Measurements from ENCODE around the gene MAN1A2.
A peak's percentile ranks its signal among the peaks of the same experiment; 100 is the strongest.

MAN1A2 gene

DNA sequence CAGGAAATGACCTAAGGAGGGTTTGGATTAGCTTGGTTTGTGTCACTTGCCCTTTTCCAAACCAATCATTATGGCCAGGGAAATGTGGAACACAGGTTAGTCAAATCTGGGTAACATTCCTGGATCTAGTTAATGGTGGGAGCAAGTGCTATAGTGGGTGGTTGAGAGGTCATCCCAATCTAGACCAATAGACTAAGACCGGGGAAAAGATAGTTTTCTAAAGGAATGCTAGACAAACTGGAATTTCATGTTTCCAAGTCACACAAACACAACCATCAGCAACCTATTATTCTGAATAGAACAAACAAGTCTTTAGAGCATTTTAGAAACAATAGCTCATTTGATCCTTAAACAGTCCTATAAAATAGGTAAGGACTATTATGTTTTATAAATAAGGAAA lies 4.3 kb upstream of the MAN1A2 start:
- no peak for DNase-seq

DNA sequence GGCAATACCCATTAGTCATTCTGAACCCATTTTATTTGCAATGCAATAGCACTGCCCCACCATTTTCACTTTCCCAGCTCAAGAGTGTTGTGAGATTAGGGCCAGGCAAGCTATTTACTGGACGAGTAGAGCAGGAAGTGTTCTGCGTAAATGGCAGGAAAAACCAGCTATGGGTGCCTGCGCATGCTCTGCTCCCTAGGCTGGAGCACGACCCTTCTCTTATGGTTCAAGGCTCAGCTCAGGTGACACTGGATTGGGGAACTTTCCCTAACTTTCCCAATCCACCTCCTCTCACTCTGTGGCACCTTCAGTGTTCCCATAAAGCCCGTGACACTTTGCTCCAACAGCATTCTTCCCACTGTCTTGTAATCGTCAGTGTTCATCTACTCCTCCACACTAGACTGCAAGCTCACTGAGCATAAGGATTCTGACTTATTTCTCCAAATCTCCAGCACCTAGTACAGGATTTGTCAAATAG lies 3.6 kb upstream of the MAN1A2 start:
- DNase-seq: no peak

DNA sequence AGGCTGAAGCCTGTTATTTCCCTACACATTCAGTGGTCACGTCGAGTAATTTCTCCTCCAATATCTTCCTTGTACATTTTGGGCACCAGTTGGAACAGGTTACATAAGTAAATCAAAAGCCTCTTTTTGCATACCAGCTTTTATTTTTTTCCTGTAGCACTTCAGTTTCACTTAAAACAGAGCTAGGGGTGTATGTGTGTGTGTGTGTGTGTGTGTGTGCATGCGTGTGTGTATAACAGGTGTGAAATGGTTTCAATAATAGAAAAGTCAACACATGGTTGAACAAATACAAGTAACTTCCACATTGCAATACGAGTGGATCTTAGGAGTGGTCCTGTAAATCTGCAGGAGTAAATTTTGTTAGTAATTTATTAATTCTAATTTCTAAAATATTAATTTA lies 3.0 kb upstream of the MAN1A2 start:
- DNase-seq: no peak

DNA sequence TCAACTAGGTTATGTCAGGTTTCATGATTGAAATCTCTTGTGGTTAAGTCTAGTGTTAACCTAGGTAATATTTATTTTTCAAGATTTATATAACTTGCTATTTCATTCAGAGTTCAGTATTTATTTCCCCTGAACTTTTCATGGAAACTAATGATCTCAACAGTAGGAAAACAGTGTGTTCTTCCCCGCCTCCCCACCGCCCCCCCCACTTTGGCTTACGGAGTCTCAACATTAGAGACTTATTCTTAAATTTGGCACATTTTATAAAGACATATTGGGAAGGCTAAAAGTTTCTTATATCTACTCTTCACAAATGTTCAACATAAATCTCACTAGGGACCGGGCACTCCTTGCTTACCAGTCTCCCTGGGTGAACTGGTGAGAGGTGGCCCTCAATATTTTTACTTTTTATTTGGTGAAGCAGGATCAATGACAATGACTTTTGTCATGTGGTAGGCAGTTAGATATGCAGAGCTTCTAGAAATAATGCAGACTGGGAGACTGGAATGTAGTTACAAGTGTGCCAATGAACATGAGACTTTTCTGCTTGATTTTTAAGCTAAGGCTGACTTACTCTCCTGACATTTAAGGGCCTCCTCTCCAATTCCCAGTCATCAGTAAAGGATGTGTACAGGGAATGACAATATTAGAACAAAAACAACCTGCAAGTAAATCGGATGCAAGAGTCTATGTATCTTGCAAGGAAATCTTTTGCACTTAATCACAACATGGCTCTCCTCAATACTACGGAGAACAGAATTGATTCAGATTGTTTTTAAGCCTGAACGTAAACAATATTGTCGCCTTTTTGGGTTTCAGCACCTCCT lies 1.7 kb upstream of the MAN1A2 start:
- DNase-seq: no peak

DNA sequence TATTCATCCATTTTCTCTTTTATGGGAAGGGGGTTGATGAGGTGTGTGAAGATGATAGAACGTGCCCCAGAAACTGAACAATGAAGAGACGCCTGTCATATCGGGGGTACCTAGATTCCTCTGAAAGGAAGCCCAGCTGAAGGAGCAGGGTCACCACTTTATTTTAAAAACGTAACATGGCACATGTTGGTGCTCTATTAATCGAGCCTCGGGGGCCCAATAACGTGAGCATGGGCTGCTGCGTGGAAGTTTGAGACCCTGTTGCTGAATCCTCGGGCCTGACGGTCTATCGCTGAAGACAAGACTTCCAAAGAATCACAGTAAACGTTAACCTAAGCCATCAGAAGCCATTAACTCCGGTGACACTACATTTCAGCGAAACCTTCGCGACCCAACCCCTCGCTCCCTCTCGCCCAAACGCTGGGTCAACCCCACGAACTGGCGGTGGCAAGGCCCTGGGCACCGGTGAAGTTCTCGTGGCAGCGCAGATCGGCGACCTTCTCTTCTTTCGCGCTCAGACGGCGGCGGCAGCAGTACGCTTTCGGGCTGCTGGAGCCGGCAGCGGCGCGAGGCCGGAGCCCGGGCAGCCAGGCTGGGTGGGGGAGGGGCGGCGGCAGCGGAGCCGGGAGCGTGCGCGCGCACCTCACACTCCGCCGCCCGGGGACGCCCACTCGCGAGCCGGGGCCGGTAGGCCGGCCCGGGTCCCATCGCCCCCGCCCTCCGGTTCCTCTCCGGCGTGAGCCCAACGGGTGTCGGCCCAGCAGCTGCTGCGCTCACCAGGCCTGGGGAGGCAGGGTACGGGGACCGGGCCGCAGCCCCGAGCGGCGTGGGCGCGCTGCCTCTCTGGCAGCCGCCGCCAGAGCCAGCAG lies 838 bp upstream of the MAN1A2 start:
- DNase-seq: peak; percentile 63

DNA sequence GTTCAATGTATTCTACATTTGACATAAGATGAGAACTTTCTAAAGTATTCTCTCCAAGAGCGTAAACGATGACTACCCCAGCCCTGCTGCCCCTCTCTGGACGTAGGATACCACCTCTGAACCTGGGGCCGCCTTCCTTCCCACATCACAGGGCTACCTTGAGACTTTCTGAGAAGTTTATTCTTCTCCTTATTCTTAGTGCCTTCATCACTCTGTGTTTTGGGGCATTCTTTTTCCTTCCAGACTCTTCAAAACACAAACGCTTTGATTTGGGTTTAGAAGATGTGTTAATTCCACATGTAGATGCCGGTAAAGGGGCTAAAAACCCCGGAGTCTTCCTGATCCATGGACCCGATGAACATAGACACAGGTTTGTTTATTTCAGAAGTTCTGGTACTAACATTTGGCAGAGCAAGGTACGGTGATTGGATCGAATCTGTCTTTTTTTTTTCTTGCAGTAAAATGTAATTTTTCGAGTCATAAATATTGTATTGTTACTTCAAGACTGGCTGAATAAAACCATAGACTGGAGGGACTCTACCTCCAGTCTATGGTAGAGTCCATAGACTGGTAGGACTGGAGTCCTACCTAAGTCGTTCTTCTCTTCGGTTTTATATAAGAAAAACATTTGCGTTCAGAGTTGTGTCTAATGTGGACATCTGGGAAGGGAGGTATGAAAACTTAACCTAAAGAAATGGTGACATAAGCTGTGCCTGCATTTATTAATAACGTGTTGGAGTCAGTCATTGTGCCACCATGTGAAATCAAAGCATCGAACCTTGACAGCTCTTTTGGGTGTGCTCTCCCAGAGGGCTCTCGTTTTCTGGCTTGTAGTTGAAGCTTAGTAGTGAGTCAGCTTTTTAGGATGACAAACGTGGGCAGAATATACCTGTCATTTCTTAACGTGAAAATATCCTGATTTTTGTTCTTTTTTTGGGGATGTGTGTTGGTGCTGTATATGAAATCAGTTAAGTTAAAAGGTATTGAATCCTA lies 1.2 kb downstream of the MAN1A2 start:
- no peak for DNase-seq

DNA sequence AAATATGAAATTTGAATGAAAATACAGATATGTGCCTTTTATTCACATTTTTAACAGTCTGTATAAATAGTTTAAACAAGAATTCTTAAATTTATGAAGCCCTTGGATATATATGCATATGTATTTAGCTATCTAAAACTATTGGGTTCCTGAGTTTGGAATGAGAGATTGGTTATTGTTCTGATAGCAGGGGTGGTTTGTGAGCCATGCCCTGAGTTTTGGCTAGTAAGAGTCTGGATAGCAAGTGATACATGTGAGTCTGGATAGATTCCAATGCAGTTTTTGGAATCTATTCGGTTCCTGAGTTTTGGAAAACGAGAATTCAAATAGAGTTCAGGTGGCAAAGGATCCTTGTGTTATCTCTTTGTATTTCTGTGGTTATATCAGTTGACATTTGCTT lies 2.8 kb downstream of the MAN1A2 start:
- no peak for DNase-seq

DNA sequence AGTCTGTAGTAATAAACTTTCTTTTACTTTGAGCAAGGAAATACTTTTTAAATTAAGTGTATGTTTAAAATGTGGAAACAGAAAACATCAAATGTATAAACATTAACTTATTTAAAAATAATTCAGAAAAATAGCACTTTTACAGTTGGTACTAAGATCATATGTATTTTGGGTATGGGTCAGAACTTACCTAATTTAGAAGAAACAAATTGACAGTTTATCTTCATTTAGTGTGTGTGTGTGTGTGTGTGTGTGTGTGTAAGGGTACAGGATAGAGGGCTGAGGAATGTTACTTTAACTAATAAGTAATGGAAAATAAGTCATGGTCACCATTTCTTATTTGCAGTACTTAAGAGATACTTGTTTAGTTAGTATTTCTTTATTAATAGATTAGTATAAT lies 3.3 kb downstream of the MAN1A2 start:
- DNase-seq: no peak

DNA sequence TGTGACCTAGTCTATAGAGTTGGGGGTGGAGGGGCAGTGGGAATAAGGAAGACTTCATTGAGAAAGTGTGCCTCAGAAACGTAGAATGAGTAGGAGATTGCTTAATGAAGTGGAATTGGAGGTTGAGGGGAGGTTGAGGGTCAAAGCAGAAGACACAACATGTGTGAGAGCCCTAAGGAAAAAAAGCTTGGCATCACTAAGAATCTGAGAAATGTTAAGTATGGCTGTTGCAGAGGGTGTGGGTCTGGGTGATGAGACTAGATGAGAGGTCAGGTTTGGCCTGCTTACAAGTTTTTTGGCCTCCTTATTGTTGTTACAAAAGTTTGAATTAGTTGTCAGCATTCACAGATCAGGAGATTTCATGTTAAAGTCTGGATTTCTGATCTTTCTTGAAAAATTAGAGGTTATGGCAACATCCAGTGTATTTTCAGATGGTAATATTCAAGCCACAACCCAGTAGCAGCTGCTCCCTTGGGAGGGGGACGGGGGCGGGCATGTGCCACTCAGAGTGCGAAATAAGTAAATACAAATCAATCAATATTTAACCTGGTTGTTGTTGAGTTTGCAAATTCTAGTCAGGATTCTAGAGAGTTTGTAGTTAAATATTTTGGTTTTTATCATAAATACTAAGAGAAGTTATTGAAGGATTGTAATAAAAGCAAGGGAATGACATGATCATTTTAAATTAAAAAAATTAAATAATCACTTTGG lies 4.3 kb downstream of the MAN1A2 start:
- DNase-seq: no peak

DNA sequence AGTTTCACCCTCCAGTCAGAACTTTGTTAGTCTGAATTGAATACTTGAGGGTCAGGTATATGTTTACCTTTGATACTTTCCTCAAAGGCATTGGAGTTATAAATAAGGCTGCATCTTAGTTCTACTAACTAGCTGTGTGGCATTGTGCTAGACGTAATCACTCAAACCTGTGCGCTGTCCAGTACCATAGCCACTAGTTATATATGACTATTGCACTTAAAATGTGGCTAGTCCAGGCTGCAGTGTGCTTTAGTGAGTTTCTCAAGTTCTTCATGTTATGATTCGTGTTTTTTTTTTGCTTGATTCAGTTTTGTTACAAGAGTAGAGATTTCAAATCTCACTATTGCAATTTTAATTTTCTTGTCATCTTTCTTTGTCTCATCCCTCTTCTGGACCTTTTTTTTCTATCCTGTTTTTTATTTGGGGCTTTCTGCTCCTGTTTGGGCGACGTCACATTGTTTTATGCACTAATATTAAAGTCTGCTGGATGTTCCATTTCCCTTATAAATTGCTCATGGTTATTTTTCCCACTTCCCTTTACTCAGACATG lies 5.7 kb downstream of the MAN1A2 start:
- DNase-seq: no peak

DNA sequence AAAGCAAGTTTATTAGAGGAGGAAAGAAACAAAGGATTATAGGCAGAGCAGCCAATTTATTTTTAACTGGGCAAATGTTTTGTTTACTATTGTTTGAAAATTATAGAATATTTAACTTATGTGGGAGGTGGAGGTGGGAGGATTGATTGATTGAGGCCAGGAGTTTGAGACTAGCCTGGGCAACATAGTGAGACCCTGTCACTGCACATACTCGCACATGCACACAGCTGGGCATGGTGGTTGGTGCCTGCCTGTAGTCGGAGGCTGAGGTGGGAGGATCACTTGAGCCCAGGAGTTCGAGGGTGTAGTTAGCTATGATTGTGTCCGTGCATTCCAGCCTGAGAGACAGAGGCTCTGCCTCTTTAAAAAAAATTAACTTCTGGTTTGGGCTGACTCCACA lies 6.7 kb downstream of the MAN1A2 start:
- DNase-seq: no peak

DNA sequence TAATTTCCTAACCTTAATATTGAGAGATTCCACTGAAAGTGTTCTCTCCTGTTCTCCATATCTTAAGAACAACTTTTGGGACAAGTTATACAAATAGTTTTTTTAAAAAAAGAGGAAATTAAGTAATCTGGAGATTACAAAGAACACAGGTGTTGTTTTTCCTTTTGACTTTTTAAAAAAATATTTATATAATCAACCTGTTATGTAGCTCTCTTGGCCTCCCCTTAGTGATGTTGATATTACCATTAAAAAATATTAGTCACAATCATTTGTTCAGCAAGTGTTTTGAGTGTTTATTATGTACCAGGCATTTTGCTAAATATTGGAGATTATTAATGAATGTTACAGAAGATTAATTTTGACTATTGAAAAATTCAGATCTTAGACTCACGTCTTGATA lies 8.1 kb downstream of the MAN1A2 start:
- no peak for DNase-seq

DNA sequence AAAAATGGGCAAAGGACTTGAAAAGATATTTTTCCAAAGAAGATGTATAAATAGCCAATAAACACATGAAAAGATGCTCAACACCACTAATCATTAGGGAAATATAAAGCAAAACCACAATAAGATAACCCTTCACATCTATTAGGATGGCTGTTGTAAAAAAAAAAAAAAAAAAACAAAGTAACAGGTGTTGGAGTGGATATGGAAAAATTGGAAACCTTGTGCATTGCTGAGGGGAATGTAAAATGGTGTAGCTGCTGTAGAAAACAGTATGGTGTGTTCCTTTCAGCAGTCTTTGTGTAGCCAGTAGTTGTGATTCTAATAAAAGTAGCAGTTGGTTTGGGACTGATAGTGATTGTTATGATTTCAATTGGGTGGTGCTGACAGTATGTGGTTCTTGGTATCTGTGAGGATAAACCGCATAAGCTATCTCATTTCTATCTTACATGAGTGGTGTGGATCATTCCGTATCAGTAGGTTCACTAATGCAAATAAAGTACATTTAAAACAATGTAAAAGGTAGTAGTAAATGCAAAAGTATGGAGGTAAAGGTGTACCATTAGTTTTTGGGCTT lies 19.9 kb downstream of the MAN1A2 start:
- DNase-seq: no peak

DNA sequence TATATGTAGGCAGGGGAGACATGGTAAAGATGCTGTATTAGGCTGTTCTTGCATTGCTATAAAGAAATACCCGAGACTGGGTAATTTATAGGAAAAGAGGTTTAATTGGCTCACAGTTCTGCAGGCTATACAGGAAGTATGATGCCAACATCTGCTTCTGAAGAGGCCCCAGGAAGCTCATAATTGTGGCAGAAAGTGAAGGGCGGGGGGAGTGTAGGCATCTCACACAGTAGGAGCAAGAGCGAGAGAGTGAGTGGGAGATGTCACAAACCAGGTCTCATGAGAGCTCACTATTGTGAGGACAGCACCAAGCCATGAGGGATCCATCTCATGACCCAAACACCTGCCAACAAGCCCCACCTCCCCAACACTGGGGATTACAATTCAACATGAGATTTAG lies 21.1 kb downstream of the MAN1A2 start:
- no peak for DNase-seq

DNA sequence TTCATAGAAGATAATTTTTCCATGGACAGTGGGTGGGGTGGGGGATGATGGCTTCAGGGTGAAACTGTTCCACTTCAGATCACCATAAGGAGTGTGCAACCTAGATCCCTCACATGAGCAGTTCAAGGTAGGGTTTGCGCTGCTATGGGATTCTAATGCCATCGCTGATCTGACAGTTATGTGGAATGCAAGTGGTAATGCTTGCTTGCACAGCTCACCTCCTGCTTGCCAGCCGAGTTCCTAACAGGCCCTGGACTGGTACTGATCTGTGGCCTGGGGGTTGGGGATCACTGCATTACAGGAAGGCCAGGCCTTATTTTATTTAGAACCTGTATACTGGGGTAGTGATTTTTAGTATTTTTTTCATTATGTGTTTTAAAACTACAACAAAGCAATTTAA lies 22.0 kb downstream of the MAN1A2 start:
- DNase-seq: no peak

DNA sequence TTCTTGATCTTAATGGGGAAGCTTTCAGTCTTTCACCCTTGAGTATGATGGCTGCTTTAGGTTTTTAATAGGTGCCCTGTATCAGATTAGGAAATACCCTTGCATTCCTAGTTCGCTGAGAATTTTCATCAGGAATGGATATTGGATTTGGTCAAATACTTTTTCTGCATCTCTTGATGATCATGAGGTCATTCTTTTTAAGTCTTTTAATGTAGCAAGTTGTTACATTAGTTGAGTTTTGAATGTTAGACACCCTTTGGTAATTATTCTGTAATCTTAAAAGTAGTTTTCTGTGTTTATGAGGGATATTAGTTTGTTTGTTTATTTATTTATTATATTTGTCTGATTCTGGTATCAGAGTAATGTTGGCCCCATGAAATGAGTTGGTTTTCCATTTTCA lies 22.5 kb downstream of the MAN1A2 start:
- no peak for DNase-seq

DNA sequence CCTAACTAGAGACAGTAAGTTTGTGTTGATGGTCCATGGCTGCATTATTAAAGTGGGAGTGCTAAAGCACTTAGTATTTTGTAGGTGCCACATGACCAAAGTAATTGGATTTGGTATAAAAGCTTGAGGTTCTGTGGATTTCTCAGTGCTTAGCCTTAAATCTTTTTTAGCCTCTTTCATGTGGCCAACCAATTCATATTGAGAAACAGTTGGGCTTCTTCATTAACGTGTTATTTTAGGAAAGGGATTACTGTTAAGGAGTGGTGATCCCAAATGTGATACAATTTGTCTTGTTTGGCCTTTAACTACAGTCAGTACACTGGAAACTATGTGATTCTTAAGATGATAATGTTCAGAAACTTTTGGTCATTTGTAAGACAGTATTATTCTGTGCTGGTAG lies 25.5 kb downstream of the MAN1A2 start:
- no peak for DNase-seq

DNA sequence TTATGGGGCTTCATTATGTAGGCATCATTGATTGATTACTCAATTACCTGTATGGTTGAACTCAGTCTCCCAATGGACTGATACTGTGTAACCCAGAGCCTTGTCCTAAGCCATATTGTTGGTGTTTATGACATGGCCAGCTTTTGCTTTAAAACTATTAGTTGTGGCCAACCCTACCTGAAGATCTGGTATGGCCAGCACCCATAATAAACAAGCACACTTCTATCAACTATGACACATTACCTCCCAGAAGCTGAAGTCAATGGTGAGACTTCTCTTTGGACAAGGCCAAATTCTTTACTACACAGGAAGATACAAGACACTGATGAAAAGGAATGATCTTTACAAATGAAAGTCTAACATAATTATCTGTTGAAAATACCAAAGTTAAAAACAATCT lies 28.8 kb downstream of the MAN1A2 start:
- no peak for DNase-seq

DNA sequence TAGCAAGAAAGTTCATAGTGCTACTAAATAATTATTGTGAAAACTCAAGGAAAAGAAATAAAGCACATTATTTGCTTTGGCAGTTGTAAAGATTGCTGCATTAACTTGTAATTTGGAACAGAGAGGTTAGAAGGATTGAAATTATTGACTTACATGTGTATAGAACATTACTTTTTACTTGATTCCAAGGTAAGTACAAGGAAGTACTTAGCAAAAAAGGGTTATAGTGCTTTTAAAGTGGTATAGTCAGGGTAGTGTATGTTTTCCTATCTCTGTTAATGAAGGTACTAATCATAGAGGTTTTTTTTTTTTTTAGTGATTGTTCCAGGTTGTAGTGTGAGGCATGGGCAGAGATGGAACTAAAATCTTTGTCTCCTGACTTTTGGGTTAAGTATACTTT lies 29.4 kb downstream of the MAN1A2 start:
- DNase-seq: no peak

DNA sequence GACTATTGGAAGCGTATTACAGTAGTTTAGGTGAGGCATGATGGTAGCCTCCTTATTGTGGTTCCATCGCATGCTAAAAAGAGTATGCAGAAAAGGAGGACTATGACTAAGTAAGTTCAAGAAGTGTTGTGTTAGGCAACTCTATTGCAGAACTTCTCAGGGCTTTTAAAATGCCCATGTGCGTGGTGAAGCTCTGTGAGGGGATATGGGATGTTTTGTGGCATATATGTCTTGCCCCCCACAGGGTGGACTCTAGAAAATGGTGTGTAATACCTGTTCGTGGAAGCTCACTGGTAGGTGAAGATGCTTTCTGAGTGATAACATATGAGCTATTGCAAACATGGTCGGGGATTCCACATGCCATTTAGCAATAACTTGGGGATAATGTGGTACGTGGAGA lies 31.7 kb downstream of the MAN1A2 start:
- no peak for DNase-seq

DNA sequence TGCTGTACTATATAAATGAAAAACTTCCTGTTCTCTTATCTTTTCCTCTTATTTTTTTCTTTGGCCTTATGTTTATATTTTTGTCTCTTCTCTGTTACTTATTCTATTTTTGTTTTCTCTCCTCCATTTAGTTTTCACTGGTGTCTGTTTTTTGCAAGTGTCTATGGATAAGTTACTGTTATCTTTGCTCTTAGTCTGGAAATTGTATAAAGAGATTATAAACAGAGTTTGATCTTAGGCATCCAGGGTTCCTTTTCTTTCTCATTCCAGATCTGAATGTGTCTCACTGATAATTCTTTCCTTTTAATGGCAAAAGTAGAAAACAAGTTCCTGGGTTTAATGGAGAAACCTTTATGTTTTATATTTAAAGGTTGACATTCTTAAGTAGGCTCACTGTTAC lies 34.5 kb downstream of the MAN1A2 start:
- no peak for DNase-seq

DNA sequence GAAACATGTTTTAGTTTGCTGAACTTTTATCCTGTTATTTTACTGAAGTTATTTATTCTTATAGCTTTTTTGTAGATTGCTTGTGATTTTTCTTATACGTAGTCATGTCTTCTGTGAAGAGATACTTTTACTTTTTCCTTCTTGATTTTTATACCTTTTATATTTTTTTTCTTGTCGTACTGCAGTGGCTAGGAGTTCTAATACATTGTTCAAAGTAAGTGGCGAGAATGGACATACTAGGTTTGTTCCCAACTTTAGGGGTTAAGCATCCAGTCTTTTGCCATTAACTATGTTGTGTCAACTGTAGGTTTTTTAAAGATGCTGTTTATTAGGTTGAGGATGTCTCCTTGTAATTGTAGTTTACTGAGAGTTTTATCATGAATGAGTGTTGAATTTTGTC lies 36.3 kb downstream of the MAN1A2 start:
- DNase-seq: no peak
